HepG2 (cell line): Measurements from ENCODE around the gene EPN2. TPM values are rescaled to one million over a fixed set of nuclear protein-coding genes. Genes with fewer than 3 reads are reported as not detected.

Experiments used
- ATF3 ChIP-seq: sonication (generic); formaldehyde crosslinking; IDR thresholded peaks from 2 replicates; pipeline ENCODE4 v1.4.0; 2020; ENCODE audit warnings: missing genetic modification reagents
- CEBPG ChIP-seq: IDR thresholded peaks from 2 replicates; pipeline ENCODE4 v1.6.1; 2016
- DR1 ChIP-seq: sonication (generic); formaldehyde crosslinking; IDR thresholded peaks from 2 replicates; pipeline ENCODE4 v1.8.0; 2021; ENCODE audit warnings: mild to moderate bottlenecking, missing genetic modification reagents, inconsistent platforms
- DRAP1 ChIP-seq: IDR thresholded peaks from 2 replicates; pipeline ENCODE4 v1.6.1; 2016; ENCODE audit warnings: missing genetic modification reagents, missing compliant biosample characterization
- FOSL2 ChIP-seq: sonication (generic); formaldehyde crosslinking; IDR thresholded peaks from 2 replicates; pipeline ENCODE4 v1.4.0; 2020; ENCODE audit warnings: missing genetic modification reagents
- HBP1 ChIP-seq: IDR thresholded peaks from 2 replicates; pipeline ENCODE4 v1.6.1; 2016; ENCODE audit warnings: low read depth, control low read depth
- MNT ChIP-seq: fragments of 450-650 bp; IDR thresholded peaks from 2 replicates; pipeline ENCODE4 v1.6.1; 2016
- MTF1 ChIP-seq: sonication (generic); formaldehyde crosslinking; IDR thresholded peaks from 2 replicates; pipeline ENCODE4 v1.5.0; 2020; ENCODE audit warnings: missing genetic modification reagents
- NCOA1 ChIP-seq: sonication (generic); formaldehyde crosslinking; IDR thresholded peaks from 2 replicates; pipeline ENCODE4 v1.9.0; 2021; ENCODE audit warnings: missing genetic modification reagents
- PBX2 ChIP-seq: IDR thresholded peaks from 2 replicates; pipeline ENCODE4 v1.6.1; 2016; ENCODE audit warnings: control low read depth
- TFDP1 ChIP-seq: IDR thresholded peaks from 2 replicates; pipeline ENCODE4 v1.6.1; 2016; ENCODE audit warnings: missing compliant biosample characterization, missing genetic modification reagents, borderline replicate concordance
- THRA ChIP-seq: sonication (generic); formaldehyde crosslinking; IDR thresholded peaks from 2 replicates; pipeline ENCODE4 v1.4.0; 2020; ENCODE audit warnings: missing genetic modification reagents, borderline replicate concordance
- ZMAT5 ChIP-seq: sonication (generic); formaldehyde crosslinking; IDR thresholded peaks from 2 replicates; pipeline ENCODE4 v1.5.0; 2020; ENCODE audit warnings: mild to moderate bottlenecking, low read depth, missing genetic modification reagents, borderline replicate concordance
- ZNF18 ChIP-seq: sonication (generic); formaldehyde crosslinking; IDR thresholded peaks from 2 replicates; pipeline ENCODE4 v1.8.0; 2022; ENCODE audit warnings: mild to moderate bottlenecking, missing genetic modification reagents; ENCODE audit not compliant: insufficient replicate concordance
- ZNF317 ChIP-seq: sonication (generic); formaldehyde crosslinking; IDR thresholded peaks from 2 replicates; pipeline ENCODE4 v1.5.0; 2020; ENCODE audit warnings: mild to moderate bottlenecking, missing genetic modification reagents
- ZNF430 ChIP-seq: sonication (generic); formaldehyde crosslinking; IDR thresholded peaks from 2 replicates; pipeline ENCODE4 v1.9.0; 2021; ENCODE audit warnings: mild to moderate bottlenecking, missing genetic modification reagents
- polyA plus RNA-seq, 8 experiments: library from polyadenylated mRNA; depleted of rRNA in 3 of 8; stranded (reverse) in 7 of 8; unstranded in 1 of 8; fragments of >200 nt; fragmentation: Illumina TruSeq in 4 of 8; extraction: Trizol in 4 of 8; gene quantifications; 2 replicates each; pipeline versions ENCODE4 v1.2.1 to v1.2.3, GENCODE V29; 2011 to 2016; ENCODE audit warnings: low read depth in 4 of 8, missing spikeins in 1 of 8, mixed read lengths in 1 of 8; ENCODE audit not compliant: insufficient read depth in 1 of 8
- total RNA-seq, 5 experiments: library from RNA; depleted of rRNA; stranded (reverse); fragments of >200 nt; fragmentation: Illumina TruSeq; extraction: Trizol; gene quantifications; 2 replicates each; pipeline ENCODE4 v1.2.3, GENCODE V29; 2016; ENCODE audit warnings: low read depth in 1 of 5

EPN2 gene
- total and polyA plus RNA-seq, 2 of the 13 experiments (the other 11 are each of a cell fraction or from before 2014, with no cell fraction given), result 7.8 to 19.2 TPM

- peak; percentile 27 for TF ChIP-seq MNT
- TF ChIP-seq PBX2 (CRISPR knock-in tag), result no peak
- TF ChIP-seq ZNF18 (CRISPR knock-in tag), result no peak
- no peak; the same call in 1 of the 2 replicates for TF ChIP-seq ZNF430 (CRISPR knock-in tag)
- no peak for TF ChIP-seq FOSL2
- TF ChIP-seq ATF3 (CRISPR knock-in tag), result peak; percentile 2; the same call in 1 of the 2 replicates
- TF ChIP-seq DR1 (CRISPR knock-in tag), result peak; percentile 58; the same call in 1 of the 2 replicates
- TF ChIP-seq CEBPG, result peak; percentile 22; the same call in 1 of the 2 replicates
- TF ChIP-seq HBP1, result peak; percentile 80; the same call in 1 of the 2 replicates
- TF ChIP-seq ZNF317 (CRISPR knock-in tag), result no peak
- TF ChIP-seq DRAP1 (CRISPR knock-in tag), result 0 out of 2 replicates have a peak, but pooled peaks have one; percentile 28
- no peak for TF ChIP-seq NCOA1 (CRISPR knock-in tag)
- peak; percentile 97 for TF ChIP-seq TFDP1 (CRISPR knock-in tag)
- TF ChIP-seq ZMAT5 (CRISPR knock-in tag), result no peak
- TF ChIP-seq MTF1 (CRISPR knock-in tag), result no peak
- no peak for TF ChIP-seq THRA (CRISPR knock-in tag)
These were observed 100.0 kb downstream of the EPN2 start (continued) for GRCh38 chr17:19336938-19337711.
